GM06990 (cell line): ENCODE results near the gene SLC38A10.

ENCODE experiments used
- DNase-seq: peaks from one replicate; pipeline ENCODE4 v3.0.0-alpha.2; 2011; ENCODE audit not compliant: insufficient read length; ENCODE audit errors: extremely low read depth
- H3K27me3 ChIP-seq: replicated peaks from 2 replicates; pipeline ENCODE4 v1.6.0; 2011; ENCODE audit warnings: low read length; ENCODE audit not compliant: control insufficient read depth, insufficient read depth
- H3K36me3 ChIP-seq: 2 replicates; pipeline ENCODE4 v1.5.1; 2011; ENCODE audit warnings: low read length; ENCODE audit not compliant: control insufficient read depth, insufficient read depth
- H3K4me3 ChIP-seq: replicated peaks from 2 replicates; pipeline ENCODE4 v1.5.1; 2011; ENCODE audit warnings: low read depth, mild to moderate bottlenecking, control low read depth, low read length
- CTCF ChIP-seq: IDR thresholded peaks from 2 replicates; pipeline ENCODE4 v1.5.1; 2011; ENCODE audit warnings: low read length, control low read depth, mild to moderate bottlenecking, inconsistent platforms; ENCODE audit not compliant: insufficient read depth, poor library complexity, severe bottlenecking

The SLC38A10 gene

GRCh38 chr17:81207610-81208581 is 87.2 kb downstream of the SLC38A10 start:
- no peak for DNase-seq
- TF ChIP-seq CTCF, result no peak
- Histone ChIP-seq H3K36me3 (peaks cover 4% of the 10 kb centered on the region), H3K27me3 (no peaks in the 10 kb centered on the region), H3K4me3 (no peak overlapping the region)

GRCh38 chr17:81206657-81207056 is 88.5 kb downstream of the SLC38A10 start:
- no peak overlapping the region for H3K4me3 ChIP-seq
- no peaks in the 10 kb centered on the region for H3K27me3 ChIP-seq
- peaks cover 4% of the 10 kb centered on the region for H3K36me3 ChIP-seq
- DNase-seq, result no peak
- TF ChIP-seq CTCF, result no peak

GRCh38 chr17:81206166-81206565 is 88.9 kb downstream of the SLC38A10 start:
- DNase-seq, result no peak
- Histone ChIP-seq H3K4me3 (no peak overlapping the region), H3K27me3 (no peaks in the 10 kb centered on the region), H3K36me3 (peaks cover 4% of the 10 kb centered on the region)
- TF ChIP-seq CTCF, result no peak

GRCh38 chr17:81204578-81204977 is 90.5 kb downstream of the SLC38A10 start:
- no peak for DNase-seq
- Histone ChIP-seq H3K4me3 (no peak overlapping the region), H3K36me3 (peaks cover 4% of the 10 kb centered on the region), H3K27me3 (no peaks in the 10 kb centered on the region)
- no peak for TF ChIP-seq CTCF

GRCh38 chr17:81203136-81203535 is 92.0 kb downstream of the SLC38A10 start:
- Histone ChIP-seq H3K36me3 (peaks cover 5% of the 10 kb centered on the region), H3K4me3 (no peak overlapping the region), H3K27me3 (no peaks in the 10 kb centered on the region)
- no peak for DNase-seq
- TF ChIP-seq CTCF, result no peak
